HG03469 (cell line): Measurements from ENCODE around the gene MEMO1.
"Not testable (repeated sequence)": the region's sequence is repeated elsewhere in the genome, so short reads cannot be mapped to it uniquely, and the experiment has no call there.

ENCODE experiments used
- ATAC-seq: cut with Tn5 transposase; IDR thresholded peaks from one replicate; pipeline ENCODE4 v1.9.1; 2021; ENCODE audit warnings: mild to moderate bottlenecking, moderate library complexity, moderate number of reproducible peaks; ENCODE audit not compliant: unreplicated experiment

Gene MEMO1

GRCh38 chr2:32010670-32011484 is at the start of gene MEMO1:
Gene MEMO1 (minus strand): TSS chr2:32011008. CDS start chr2:32010247, 761 bp downstream.
- peak; percentile 37 for ATAC-seq

DNA sequence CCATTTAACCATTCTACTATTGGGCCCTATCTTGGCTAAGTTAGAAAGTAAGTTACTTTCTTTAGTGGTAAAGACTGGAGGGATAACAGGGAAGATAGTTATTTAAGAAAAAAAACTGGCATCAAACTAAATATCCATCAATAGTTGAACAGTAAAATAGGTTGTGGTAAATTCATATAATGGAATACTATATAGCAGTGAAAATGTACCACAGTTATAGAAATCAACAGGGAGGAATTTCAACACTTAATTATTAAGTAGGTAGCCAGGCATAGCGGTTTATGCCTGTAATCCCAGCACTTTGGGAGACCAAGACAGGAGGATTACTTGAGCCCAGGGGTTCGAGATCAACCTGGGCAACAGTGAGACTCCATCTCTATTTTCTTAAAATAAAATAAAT is 49.5 kb upstream of the MEMO1 start:
- no peak for ATAC-seq

DNA sequence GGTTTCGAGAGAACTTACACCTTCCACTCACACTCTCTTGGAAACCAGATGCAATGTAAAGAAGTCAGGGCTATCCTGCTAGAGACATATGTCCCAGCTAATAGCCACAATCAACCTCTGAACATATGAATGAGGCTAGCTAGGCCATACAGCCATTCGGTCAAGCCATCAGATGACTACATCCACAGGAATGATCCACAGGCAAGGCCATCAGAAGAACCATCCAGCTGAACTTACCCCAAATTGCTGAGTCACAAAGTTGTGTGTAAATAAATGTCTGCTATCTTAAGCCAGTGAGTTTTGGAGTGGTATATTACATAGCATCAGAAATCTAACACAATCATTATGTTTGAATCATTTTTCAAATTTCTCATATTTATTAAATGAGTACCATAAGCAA is 47.3 kb upstream of the MEMO1 start:
- ATAC-seq, result no peak

GRCh38 chr2:32054583-32054982 is 43.8 kb upstream of the MEMO1 start:
- not testable (repeated sequence) for ATAC-seq

- no peak for ATAC-seq
Measured at GRCh38 chr2:32051836-32052439, 41.1 kb upstream of the MEMO1 start.

DNA sequence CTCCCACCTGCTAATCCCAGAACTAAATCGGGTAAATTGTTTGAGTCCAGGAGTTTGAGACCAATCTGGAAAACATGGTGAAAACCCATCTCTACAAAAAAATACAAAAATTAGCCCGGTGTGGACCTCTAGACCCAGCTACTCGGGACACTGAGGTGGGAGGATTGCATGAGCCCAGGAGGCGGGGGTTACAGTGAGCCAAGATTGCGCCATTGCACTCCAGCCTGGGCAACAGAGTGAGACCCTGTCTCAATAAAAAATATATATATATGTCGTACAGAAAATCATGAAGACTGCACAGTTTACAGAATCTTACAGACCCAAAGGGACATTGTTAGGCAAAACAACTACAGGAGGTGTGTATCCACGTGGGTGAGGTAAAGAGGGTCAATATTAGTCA is 32.8 kb upstream of the MEMO1 start:
- no peak for ATAC-seq

DNA sequence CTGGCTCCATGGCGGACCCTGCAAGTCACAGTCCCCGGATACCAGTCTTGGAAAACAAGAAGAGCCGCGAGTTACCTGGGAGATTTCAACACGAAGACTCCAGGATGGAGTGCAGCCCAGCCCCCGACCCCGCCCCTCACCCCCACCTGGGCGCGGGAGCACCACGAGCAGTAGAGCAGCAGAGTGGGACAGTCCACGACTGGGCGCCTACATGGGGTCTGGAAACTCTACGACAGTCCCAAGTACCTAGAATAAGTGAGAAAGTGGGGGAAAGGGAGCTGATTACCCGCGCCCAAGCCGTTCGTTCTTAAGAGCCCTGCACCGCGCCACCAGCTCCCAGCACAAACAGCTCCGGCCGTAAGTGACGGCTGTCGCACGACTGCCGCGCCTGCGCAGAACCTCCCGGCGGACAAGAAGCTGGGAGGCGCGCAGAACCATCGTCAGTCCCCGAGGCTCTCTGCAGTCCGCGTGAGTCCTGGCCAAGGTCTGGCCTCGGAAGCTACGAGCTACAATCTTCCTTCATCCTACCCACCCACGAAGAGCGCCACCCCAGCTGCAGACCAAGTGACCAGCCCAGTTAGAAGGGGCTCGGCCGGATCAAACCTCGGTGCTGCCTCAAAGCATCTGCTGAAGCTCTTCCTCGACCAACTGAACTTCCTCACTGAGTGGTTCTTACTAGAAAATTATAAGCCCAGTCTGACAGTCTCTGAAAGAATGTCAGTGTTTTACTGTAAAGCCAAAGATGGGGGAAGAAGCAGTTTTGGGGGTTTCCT is 28.8 kb upstream of the MEMO1 start, which contains the start of gene DPY30:
TSS of gene DPY30 (minus strand) at position 359 of the 773 bp plus-strand sequence. CDS start at position 10, 349 bp downstream.
- peak; percentile 79 for ATAC-seq

DNA sequence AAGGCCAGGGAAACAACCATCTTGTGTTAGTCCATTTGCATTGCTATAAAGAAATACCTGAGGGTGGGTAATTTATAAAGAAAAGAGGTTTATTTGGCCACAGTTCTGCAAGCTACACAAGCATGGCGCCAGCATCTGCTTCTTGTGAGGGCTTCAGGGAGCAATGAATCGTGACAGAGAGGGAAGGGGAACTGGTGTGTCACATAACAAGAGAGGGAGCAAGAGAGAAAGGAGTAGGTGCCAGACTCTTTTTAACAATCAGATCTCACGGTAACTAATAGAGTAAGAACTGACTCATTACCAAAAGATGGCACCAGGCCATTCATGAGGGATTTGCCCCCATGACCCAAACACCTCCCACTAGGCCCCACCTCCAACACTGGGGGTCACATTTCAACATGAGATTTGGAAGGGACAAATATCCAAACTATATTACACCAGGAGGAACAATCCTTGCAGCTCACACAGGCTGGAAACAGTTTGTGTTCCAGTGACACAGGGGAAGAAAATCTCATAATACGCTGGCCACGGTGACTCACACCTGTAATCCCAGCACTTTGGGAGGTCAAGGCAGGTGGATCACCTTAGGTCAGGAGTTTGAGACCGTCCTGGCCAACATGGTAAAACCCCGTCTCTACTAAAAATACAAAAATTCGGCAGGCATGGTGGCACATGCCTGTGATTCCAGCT is 23.5 kb upstream of the MEMO1 start:
- not testable (repeated sequence) for ATAC-seq

DNA sequence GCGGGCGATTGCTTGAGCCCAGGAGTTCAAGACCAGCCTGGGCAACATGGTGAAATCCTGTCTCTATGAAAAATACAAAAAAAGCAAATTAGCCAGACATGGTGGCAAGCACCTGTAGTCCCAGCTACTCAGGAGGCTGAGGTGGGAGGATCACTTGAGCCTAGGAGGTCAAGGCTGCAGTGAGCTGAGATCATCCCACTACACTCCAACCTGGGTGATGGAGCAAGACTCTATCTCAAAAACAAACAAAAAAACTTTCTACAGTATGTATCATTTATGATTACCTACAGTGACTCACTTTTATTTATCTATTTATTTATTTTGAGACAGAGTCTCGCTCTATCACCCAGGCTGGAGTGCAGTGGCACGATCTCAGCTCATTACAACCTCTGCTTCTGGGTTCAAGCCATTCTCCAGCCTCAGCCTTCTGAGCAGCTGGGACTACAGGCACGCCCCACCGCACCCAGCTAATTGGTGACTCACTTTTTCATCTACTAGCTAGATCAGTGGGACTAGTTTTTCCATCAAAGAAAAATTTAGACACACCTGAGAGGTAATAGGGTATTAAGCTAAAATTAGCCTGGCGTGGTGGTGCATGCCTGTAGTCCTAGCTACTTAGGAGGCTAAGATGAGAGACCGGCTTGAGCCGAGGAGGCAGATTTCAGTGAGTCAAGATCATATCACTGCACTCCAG is 8.1 kb upstream of the MEMO1 start:
- not testable (repeated sequence) for ATAC-seq

DNA sequence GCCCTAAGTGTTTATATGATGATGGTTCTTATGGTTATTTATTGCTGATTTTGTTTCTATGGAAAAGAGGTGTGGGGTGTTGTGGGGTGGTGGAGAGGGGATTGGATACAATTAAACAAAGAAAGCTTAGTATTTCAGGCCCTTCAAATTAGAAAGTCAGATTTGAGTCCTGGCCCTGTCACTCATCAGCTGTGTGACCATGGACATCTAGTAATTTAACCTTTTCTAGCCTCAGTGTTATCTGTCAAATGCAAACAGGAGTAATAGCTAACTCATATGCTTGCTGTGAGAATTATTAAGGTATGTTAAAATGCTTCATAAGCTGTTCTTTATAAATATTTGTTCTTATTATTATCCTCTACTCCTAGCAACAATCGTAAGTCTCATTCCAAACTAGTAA is 2.1 kb upstream of the MEMO1 start:
- ATAC-seq, result no peak

- no peak for ATAC-seq
Measured at GRCh38 chr2:32011485-32011960, 715 bp upstream of the MEMO1 start.

- ATAC-seq, result not testable (repeated sequence)
Measured at GRCh38 chr2:32010280-32010669, 533 bp downstream of the MEMO1 start.

GRCh38 chr2:32009516-32010256 is 1.1 kb downstream of the MEMO1 start:
- ATAC-seq, result no peak

GRCh38 chr2:32008805-32009515 is 1.8 kb downstream of the MEMO1 start:
- ATAC-seq, result no peak

- ATAC-seq, result no peak
Measured at GRCh38 chr2:32007121-32007391, 3.8 kb downstream of the MEMO1 start.

DNA sequence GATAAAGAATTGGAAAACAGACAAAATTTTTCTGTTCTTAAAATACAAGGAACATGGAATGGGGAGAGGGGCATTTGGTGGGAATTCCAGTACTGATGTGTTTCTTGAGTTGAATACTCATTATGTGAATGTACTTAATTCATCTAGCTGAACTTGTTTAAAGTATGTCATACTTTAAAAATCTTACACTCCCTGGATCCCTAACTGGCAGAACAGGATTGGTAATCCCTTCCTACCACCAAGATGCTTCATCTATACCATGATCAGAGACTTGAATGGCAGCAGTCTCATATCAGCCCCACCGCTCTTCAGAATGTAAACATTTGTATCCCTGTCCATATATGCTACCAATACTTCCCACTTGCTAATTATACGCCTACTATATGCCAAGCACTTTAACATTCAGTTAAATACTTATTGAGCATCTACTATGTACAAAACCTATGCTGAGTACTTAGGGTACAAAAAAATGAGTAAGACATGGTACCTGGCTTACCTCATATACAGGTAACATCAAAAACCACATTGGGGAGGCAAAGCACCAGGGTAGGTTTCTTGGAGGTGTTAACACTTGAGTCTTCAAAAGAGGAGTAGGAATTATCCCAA is 5.3 kb downstream of the MEMO1 start:
- ATAC-seq, result no peak

DNA sequence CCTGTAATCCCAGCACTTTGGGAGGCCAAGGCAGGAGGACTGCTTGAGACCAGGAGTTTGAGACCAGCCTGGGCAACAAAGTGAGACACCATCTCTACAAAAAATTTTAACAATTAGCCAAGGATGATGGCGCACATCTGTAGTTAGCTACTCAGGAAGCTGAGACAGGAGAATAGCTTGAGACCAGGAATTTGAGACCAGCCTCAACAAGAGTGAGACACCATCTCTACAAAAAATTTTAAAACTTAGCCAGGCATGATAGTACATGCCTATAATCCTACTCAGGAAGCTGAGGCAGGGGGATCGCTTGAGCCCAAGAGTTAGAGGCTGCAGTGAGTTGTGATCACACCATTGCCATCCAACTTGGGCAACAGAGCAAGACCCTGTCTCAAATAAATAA is 7.0 kb downstream of the MEMO1 start:
- ATAC-seq, result no peak

DNA sequence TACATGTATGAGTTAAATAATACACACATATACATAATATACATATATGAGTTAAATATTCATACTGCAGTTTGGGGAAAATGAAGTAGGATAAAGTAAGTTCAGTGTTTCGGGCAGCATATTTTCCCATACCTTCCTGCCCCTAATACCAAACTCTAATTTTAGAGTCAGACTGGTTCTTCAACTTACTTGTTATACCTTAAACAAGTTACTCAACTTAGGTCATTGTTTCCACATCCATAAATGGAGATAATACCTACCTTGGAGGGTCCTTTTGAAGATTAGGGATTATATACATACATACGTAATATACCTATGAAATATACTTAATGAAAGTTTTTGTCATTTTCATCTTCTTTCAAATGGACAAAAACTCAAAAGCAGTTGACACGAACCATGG is 8.4 kb downstream of the MEMO1 start:
- no peak for ATAC-seq

- no peak for ATAC-seq
Measured at GRCh38 chr2:31999438-31999837, 11.4 kb downstream of the MEMO1 start.
